ENCODE measurements around the gene ZNF256. TPM values are rescaled to one million over a fixed set of nuclear protein-coding genes. Genes with fewer than 3 reads are reported as not detected.
A peak's percentile ranks its signal among the peaks of the same experiment; 100 is the strongest.
"Not testable (repeated sequence)": the region's sequence is repeated elsewhere in the genome, so short reads cannot be mapped to it uniquely, and the experiment has no call there.

The ZNF256 gene
- total and polyA plus RNA-seq, 2 experiments from 2014 or later, result 4.6 to 8.8 TPM

DNA sequence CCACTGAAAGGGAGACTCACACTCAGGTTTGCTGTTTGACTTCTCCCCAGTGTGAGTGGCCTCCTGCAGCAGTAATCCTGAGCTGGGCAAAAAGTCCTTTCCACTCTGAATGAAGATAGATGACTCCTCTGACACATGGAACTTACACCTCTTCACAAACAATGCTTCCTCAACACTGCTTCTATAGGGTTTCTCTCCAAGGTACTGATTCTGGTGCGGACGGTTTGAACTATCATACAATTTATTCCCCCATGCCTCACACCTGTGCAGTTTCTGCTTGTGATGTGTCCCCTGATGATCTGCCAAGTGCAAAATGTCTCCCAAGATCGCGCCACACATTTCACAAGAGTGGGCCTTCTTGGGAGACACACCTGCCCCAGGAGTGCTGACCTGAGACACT, 19.9 kb downstream of the ZNF256 start:
- H4K20me1 ChIP-seq (ENCODE audit: insufficient read depth, poor library complexity, severe bottlenecking), result no peaks in the 10 kb centered on the region
- H3K9me3 ChIP-seq (ENCODE audit: low read depth), result peaks cover 12% of the 10 kb centered on the region
- peaks cover 4% of the 10 kb centered on the region for H3K36me3 ChIP-seq (replicated peaks; ENCODE audit: insufficient read depth, low read depth)
- peaks cover 7% of the 10 kb centered on the region for H3K79me2 ChIP-seq
- no peaks in the 10 kb centered on the region for H3K27me3 ChIP-seq
- no peak overlapping the region for H3K4me2 ChIP-seq
- no peak for DNase-seq (ENCODE audit: low spot score)
- H3K9me2 ChIP-seq (replicated peaks; ENCODE audit: insufficient read depth), result no peaks in the 10 kb centered on the region
- no peak overlapping the region for H3K27ac ChIP-seq
- H2AFZ ChIP-seq, result no peak overlapping the region
- H3K4me1 ChIP-seq (ENCODE audit: insufficient read depth), result no peaks in the 10 kb centered on the region
- TF ChIP-seq EZH2 (IDR thresholded peaks at IDR 0.05; ENCODE audit: borderline replicate concordance), result no peak
- TF ChIP-seq CTCF (IDR thresholded peaks at IDR 0.05; ENCODE audit: poor library complexity), result no peak
- TF ChIP-seq EZH2phosphoT487 (IDR thresholded peaks at IDR 0.05; ENCODE audit: low read depth, severe bottlenecking, unreplicated experiment), result no peak
- no peak overlapping the region for H3K4me3 ChIP-seq
- WGBS (ENCODE audit: low lambda C conversion rate, missing lambda C conversion rate), result 100% methylated on average over 4 of the region's 4 CpGs

- not testable (repeated sequence) for H3K36me3 ChIP-seq (replicated peaks; ENCODE audit: insufficient read depth, low read depth); H3K27me3 ChIP-seq; H3K9me2 ChIP-seq (replicated peaks; ENCODE audit: insufficient read depth); H3K9me3 ChIP-seq (ENCODE audit: low read depth); H4K20me1 ChIP-seq (ENCODE audit: insufficient read depth, poor library complexity, severe bottlenecking)
- Histone ChIP-seq H3K79me2 (peaks cover 36% of the 10 kb centered on the region), H3K4me3 (peak within 1 kb of the TSS; percentile 88), H3K4me2 (peak within 1 kb of the TSS; percentile 91), H2AFZ (peak within 1 kb of the TSS; percentile 57), H3K4me1 (ENCODE audit: insufficient read depth) (peaks cover 11% of the 10 kb centered on the region), H3K27ac (peak within 1 kb of the TSS; percentile 81)
- under 1% methylated on average over 51 of the region's 51 CpGs for WGBS (ENCODE audit: low lambda C conversion rate, missing lambda C conversion rate)
- TF ChIP-seq CTCF (IDR thresholded peaks at IDR 0.05; ENCODE audit: poor library complexity), result peak; percentile 38
- peak; percentile 94 for DNase-seq (ENCODE audit: low spot score)
Measured at GRCh38 chr19:57916168-57916995, 31.1 kb downstream of the ZNF256 start, which contains the start of gene ZNF417. Gene ZNF417 (minus strand): TSS chr19:57916592. CDS start chr19:57916411, 181 bp downstream.

- no peaks in the 10 kb centered on the region for H3K9me3 ChIP-seq (ENCODE audit: low read depth)
- H3K9me2 ChIP-seq (replicated peaks; ENCODE audit: insufficient read depth), result no peaks in the 10 kb centered on the region
- peak overlapping the region; percentile 28 for H3K27ac ChIP-seq
- H3K4me2 ChIP-seq, result peak overlapping the region; percentile 91
- no peak overlapping the region for H2AFZ ChIP-seq
- no peaks in the 10 kb centered on the region for H3K27me3 ChIP-seq
- peak; percentile 47 for DNase-seq (ENCODE audit: low spot score)
- H3K4me1 ChIP-seq (ENCODE audit: insufficient read depth), result peaks cover 11% of the 10 kb centered on the region
- H4K20me1 ChIP-seq (ENCODE audit: insufficient read depth, poor library complexity, severe bottlenecking), result no peaks in the 10 kb centered on the region
- H3K79me2 ChIP-seq, result peaks cover 36% of the 10 kb centered on the region
- H3K4me3 ChIP-seq, result no peak overlapping the region
- no peak for TF ChIP-seq CTCF (IDR thresholded peaks at IDR 0.05; ENCODE audit: poor library complexity)
- TF ChIP-seq EZH2 (IDR thresholded peaks at IDR 0.05; ENCODE audit: borderline replicate concordance), result no peak
- TF ChIP-seq EZH2phosphoT487 (IDR thresholded peaks at IDR 0.05; ENCODE audit: low read depth, severe bottlenecking, unreplicated experiment), result no peak
- H3K36me3 ChIP-seq (replicated peaks; ENCODE audit: insufficient read depth, low read depth), result no peaks in the 10 kb centered on the region
- 46% methylated on average over 3 of the region's 3 CpGs for WGBS (ENCODE audit: low lambda C conversion rate, missing lambda C conversion rate)
Measured at GRCh38 chr19:57914531-57914930, 33.0 kb downstream of the ZNF256 start.
